NK-92 treated with Interleukin-12 subunit alpha and Interleukin-12 subunit beta, amount 100 ng/mL, for 24 hours (cell line): ENCODE data around the gene SLC4A9.

ENCODE experiments used
- DNase-seq: peaks from one replicate; lab custom pipeline; 2025; lab: John Stamatoyannopoulos, UW

Gene SLC4A9

GRCh38 chr5:140360101-140360500, at the start of gene SLC4A9:
TSS of gene SLC4A9 (plus strand) at chr5:140360194. CDS start at chr5:140360237, 43 bp downstream.
- DNase-seq = no peak

- no peak for DNase-seq
Observed at GRCh38 chr5:140310434-140310833, 49.6 kb upstream of the SLC4A9 start.

- DNase-seq = no peak
Observed at GRCh38 chr5:140311011-140311467, 49.0 kb upstream of the SLC4A9 start.

GRCh38 chr5:140312067-140312790, 47.8 kb upstream of the SLC4A9 start:
- no peak for DNase-seq

- no peak for DNase-seq
Observed at GRCh38 chr5:140312791-140313189, 47.2 kb upstream of the SLC4A9 start.

- no peak for DNase-seq
Observed at GRCh38 chr5:140317859-140318258, 42.1 kb upstream of the SLC4A9 start.

- no peak for DNase-seq
Observed at GRCh38 chr5:140318792-140319191, 41.2 kb upstream of the SLC4A9 start.

GRCh38 chr5:140319833-140320232, 40.2 kb upstream of the SLC4A9 start:
- DNase-seq = no peak

GRCh38 chr5:140321796-140322195, 38.2 kb upstream of the SLC4A9 start:
- no peak for DNase-seq

GRCh38 chr5:140322751-140323731, 37.0 kb upstream of the SLC4A9 start:
- DNase-seq = no peak

- DNase-seq = no peak
Observed at GRCh38 chr5:140324041-140324600, 35.9 kb upstream of the SLC4A9 start.

- DNase-seq = no peak
Observed at GRCh38 chr5:140324617-140325241, 35.3 kb upstream of the SLC4A9 start.

GRCh38 chr5:140325486-140325885, 34.5 kb upstream of the SLC4A9 start:
- no peak for DNase-seq

GRCh38 chr5:140327589-140327988, 32.4 kb upstream of the SLC4A9 start:
- DNase-seq = no peak

GRCh38 chr5:140328036-140328764, 31.8 kb upstream of the SLC4A9 start:
- DNase-seq = no peak

GRCh38 chr5:140329739-140330481, 30.1 kb upstream of the SLC4A9 start:
- DNase-seq = no peak

GRCh38 chr5:140331638-140332037, 28.4 kb upstream of the SLC4A9 start:
- DNase-seq = no peak

GRCh38 chr5:140336388-140336787, 23.6 kb upstream of the SLC4A9 start:
- DNase-seq = no peak

GRCh38 chr5:140337880-140338279, 22.1 kb upstream of the SLC4A9 start:
- DNase-seq = no peak

- no peak for DNase-seq
Observed at GRCh38 chr5:140338336-140338735, 21.7 kb upstream of the SLC4A9 start.

- no peak for DNase-seq
Observed at GRCh38 chr5:140338908-140339307, 21.1 kb upstream of the SLC4A9 start.
